ENCODE results near the gene CIDEA. TPM values are rescaled to one million over a fixed set of nuclear protein-coding genes. Genes with fewer than 3 reads are reported as not detected.
A peak's percentile ranks its signal among the peaks of the same experiment; 100 is the strongest.

The CIDEA gene
- total and polyA plus RNA-seq, 9 of the 15 experiments (the other 6 are each of a cell fraction or from before 2014, with no cell fraction given): not detected

DNA sequence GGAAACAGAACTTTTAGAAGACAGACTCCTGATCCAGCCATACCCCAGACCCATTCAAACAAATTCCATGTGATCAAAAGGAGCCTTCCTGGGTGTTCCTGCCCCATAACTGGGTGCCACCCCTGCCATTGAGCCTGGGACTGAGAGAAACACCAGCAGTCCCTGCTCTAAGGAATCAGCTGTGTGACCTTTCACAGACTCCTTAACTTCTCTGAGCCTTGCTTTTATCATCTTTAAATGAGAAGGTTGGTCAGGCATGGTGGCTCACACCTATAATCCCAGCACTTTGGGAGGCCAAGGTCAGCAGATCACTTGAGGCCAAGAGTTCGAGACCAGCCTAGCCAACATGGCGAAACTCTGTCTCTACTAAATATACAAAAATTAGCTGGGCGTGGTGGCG, 20.6 kb downstream of the CIDEA start (continued):
- TF ChIP-seq REST (IDR thresholded peaks at IDR 0.05; ENCODE audit: borderline replicate concordance) (no peak), REST (CRISPR knock-in tag; IDR thresholded peaks at IDR 0.05; ENCODE audit: low read depth) (no peak), RB1 (IDR thresholded peaks at IDR 0.05; ENCODE audit: low read depth) (no peak), ZNF24 (IDR thresholded peaks at IDR 0.05) (no peak), KDM1A (IDR thresholded peaks at IDR 0.05) (peak in 1 of 2 experiments; percentile 64; a peak in 1 of 4 replicates), FOXJ2 (tag; IDR thresholded peaks at IDR 0.05) (no peak), HDAC2 (IDR thresholded peaks at IDR 0.05) (no peak), DACH1 (IDR thresholded peaks at IDR 0.05; ENCODE audit: partially characterized antibody) (no peak), ZNF76 (CRISPR knock-in tag; IDR thresholded peaks at IDR 0.05; ENCODE audit: borderline replicate concordance) (no peak), VEZF1 (CRISPR knock-in tag; IDR thresholded peaks at IDR 0.05) (no peak), ZNF699 (CRISPR knock-in tag; IDR thresholded peaks at IDR 0.05; ENCODE audit: insufficient replicate concordance) (no peak), POU5F1 (IDR thresholded peaks at IDR 0.05; ENCODE audit: borderline replicate concordance, low read depth, low read length, partially characterized antibody) (no peak), RBM25 (IDR thresholded peaks at IDR 0.05; ENCODE audit: low read depth, low read length, severe bottlenecking) (peak; percentile 83)
- TF ChIP-seq, protein P1, sequence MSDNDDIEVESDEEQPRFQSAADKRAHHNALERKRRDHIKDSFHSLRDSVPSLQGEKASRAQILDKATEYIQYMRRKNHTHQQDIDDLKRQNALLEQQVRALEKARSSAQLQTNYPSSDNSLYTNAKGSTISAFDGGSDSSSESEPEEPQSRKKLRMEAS (CRISPR knock-in tag; IDR thresholded peaks at IDR 0.05): no peak

Data from K562 (cell line).